Measurements from ENCODE around the gene PLEKHA6.

- no peak for TF ChIP-seq CTCF (IDR thresholded peaks at IDR 0.05; ENCODE audit: low read length)
- TF ChIP-seq EZH2 (optimal IDR thresholded peaks at IDR 0.05; ENCODE audit: low read depth, low read length): no peak
- no peak for TF ChIP-seq EZH2phosphoT487 (IDR thresholded peaks at IDR 0.05; ENCODE audit: low read length)
Observed at GRCh38 chr1:204391629-204392028, 31.9 kb upstream of the PLEKHA6 start.

Data from MM.1S (cell line).